ENCODE measurements around the gene HOXC5.

HOXC5 gene

GRCh38 chr12:54009171-54010052, 23.4 kb upstream of the HOXC5 start:
- FAIRE-seq: no peak
- no peak for TF ChIP-seq CTCF (IDR thresholded peaks at IDR 0.05; ENCODE audit: insufficient read depth, missing control alignments)

GRCh38 chr12:54010053-54010971, 22.5 kb upstream of the HOXC5 start:
- DNase-seq (ENCODE audit: insufficient read length, low spot score) (no peak), FAIRE-seq (no peak)
- no peak for TF ChIP-seq CTCF (IDR thresholded peaks at IDR 0.05; ENCODE audit: insufficient read depth, missing control alignments)

More at GRCh38 chr12:54009171-54010052, 23.4 kb upstream of the HOXC5 start:
- no peak for DNase-seq (ENCODE audit: insufficient read length, low spot score)

- no peak for FAIRE-seq
- no peak for TF ChIP-seq CTCF (IDR thresholded peaks at IDR 0.05; ENCODE audit: insufficient read depth, missing control alignments)
Measured at GRCh38 chr12:54010972-54011664, 21.7 kb upstream of the HOXC5 start.

GRCh38 chr12:54011665-54012532, 21.0 kb upstream of the HOXC5 start:
- no peak for TF ChIP-seq CTCF (IDR thresholded peaks at IDR 0.05; ENCODE audit: insufficient read depth, missing control alignments)
- DNase-seq (ENCODE audit: insufficient read length, low spot score): no peak
- no peak for FAIRE-seq

More at GRCh38 chr12:54010972-54011664, 21.7 kb upstream of the HOXC5 start:
- DNase-seq (ENCODE audit: insufficient read length, low spot score): no peak

- TF ChIP-seq CTCF (IDR thresholded peaks at IDR 0.05; ENCODE audit: insufficient read depth, missing control alignments): no peak
- no peak for DNase-seq (ENCODE audit: insufficient read length, low spot score)
- FAIRE-seq: no peak
Measured at GRCh38 chr12:54012631-54013409, 20.0 kb upstream of the HOXC5 start.
